HL-60 (cell line): ENCODE measurements around the gene DCAF16.

ENCODE experiments used
- DNase-seq, 2 experiments: peaks; one replicate each; pipeline ENCODE4 v3.0.0-alpha.2; 2010 to 2020; ENCODE audit warnings: low read depth in 1 of 2, low spot score in 1 of 2
- H3K27ac ChIP-seq: fragments of 250-450 bp; sonication (Bioruptor Pico); replicated peaks from 2 replicates; pipeline ENCODE4 v1.5.1; 2020; ENCODE audit warnings: mild to moderate bottlenecking, moderate library complexity
- H3K27me3 ChIP-seq: fragments of 250-450 bp; sonication (Bioruptor Pico); 2 replicates; pipeline ENCODE4 v1.5.1; 2021; ENCODE audit warnings: mild to moderate bottlenecking, moderate library complexity; ENCODE audit not compliant: insufficient read depth, poor library complexity, severe bottlenecking
- H3K4me3 ChIP-seq: replicated peaks from 2 replicates; pipeline ENCODE4 v1.5.1; 2011; ENCODE audit warnings: mild to moderate bottlenecking, control low read depth, low read length; ENCODE audit not compliant: insufficient read depth
- CTCF ChIP-seq: IDR thresholded peaks from one replicate; pipeline ENCODE4 v1.5.1; 2011; ENCODE audit warnings: low read length, control low read depth, inconsistent platforms; ENCODE audit not compliant: insufficient read depth
- GABPA ChIP-seq: IDR thresholded peaks from 2 replicates; pipeline ENCODE4 v1.6.1; 2012; ENCODE audit warnings: low read depth
- POLR2AphosphoS5 ChIP-seq: IDR thresholded peaks from 2 replicates; pipeline ENCODE4 v1.6.1; 2012; ENCODE audit warnings: low read depth
- REST ChIP-seq: IDR thresholded peaks from 2 replicates; pipeline ENCODE4 v1.6.1; 2012; ENCODE audit warnings: low read depth; ENCODE audit not compliant: insufficient replicate concordance
- SPI1 ChIP-seq: IDR thresholded peaks from 2 replicates; pipeline ENCODE4 v1.6.1; 2012; ENCODE audit warnings: low read depth, mild to moderate bottlenecking, borderline replicate concordance

The DCAF16 gene

GRCh38 chr4:17770845-17771244 lies 39.7 kb downstream of the DCAF16 start:
- Histone ChIP-seq H3K4me3 (no peak overlapping the region), H3K27me3 (no peaks in the 10 kb centered on the region), H3K27ac (no peak overlapping the region)
- DNase-seq, result no peak
- TF ChIP-seq SPI1 (no peak), REST (no peak), POLR2AphosphoS5 (no peak), GABPA (no peak), CTCF (no peak)

- TF ChIP-seq REST (no peak), GABPA (no peak), CTCF (no peak), SPI1 (no peak), POLR2AphosphoS5 (no peak)
- H3K4me3 ChIP-seq, result no peak overlapping the region
- H3K27ac ChIP-seq, result no peak overlapping the region
- no peaks in the 10 kb centered on the region for H3K27me3 ChIP-seq
- no peak for DNase-seq
Observed at GRCh38 chr4:17769406-17770174, 41.0 kb downstream of the DCAF16 start.

- no peak overlapping the region for H3K4me3 ChIP-seq
- H3K27me3 ChIP-seq, result no peaks in the 10 kb centered on the region
- H3K27ac ChIP-seq, result no peak overlapping the region
- TF ChIP-seq REST, result no peak
- no peak for TF ChIP-seq CTCF
- TF ChIP-seq POLR2AphosphoS5, result no peak
- no peak for TF ChIP-seq GABPA
- no peak for TF ChIP-seq SPI1
- DNase-seq, result no peak
Observed at GRCh38 chr4:17766826-17767458, 43.6 kb downstream of the DCAF16 start.
